Pancreas (tissue), 10 donors: ENCODE measurements around the gene BANP. TPM values are rescaled to one million over a fixed set of nuclear protein-coding genes. Genes with fewer than 3 reads are reported as not detected.
A peak's percentile ranks its signal among the peaks of the same experiment; 100 is the strongest.
"Not testable (repeated sequence)": the region's sequence is repeated elsewhere in the genome, so short reads cannot be mapped to it uniquely, and the experiment has no call there.

Experiments used
- ATAC-seq, 4 donors: fragments of 200-7000 bp; cut with Tn5 transposase; one replicate each; pipeline versions ENCODE4 v1.8.0 to v1.9.1; 2020; ENCODE audit warnings: mild to moderate bottlenecking in 4 of 4, moderate library complexity in 4 of 4
- DNase-seq, 6 donors: peaks; one replicate each; pipeline ENCODE4 v3.0.0-alpha.2; 2020
- FAIRE-seq: peaks from 2 replicates; lab custom pipeline; 2012; peaks lifted over from hg19 to GRCh38; lab: Jason Lieb, UNC
- H3K27ac ChIP-seq, 4 donors: fragments of 200-600 bp; sonication (generic); 1 replicate in 3 of 4; 2 replicates in 1 of 4; pipeline versions ENCODE4 v1.5.0 to v1.8.0; 2020
- H3K27me3 ChIP-seq, 4 donors: fragments of 200-600 bp; one replicate each; pipeline ENCODE4 v1.8.0; 2021
- H3K36me3 ChIP-seq, 3 donors: fragments of 200-600 bp; sonication (generic) in 1 of 3; one replicate each; pipeline versions ENCODE4 v1.5.0 to v1.8.0; 2020 to 2021
- H3K4me1 ChIP-seq, 3 donors: fragments of 200-600 bp; one replicate each; pipeline ENCODE4 v1.8.0; 2021
- H3K4me3 ChIP-seq, 4 donors: fragments of 200-600 bp; sonication (generic) in 2 of 4; one replicate each; pipeline versions ENCODE4 v1.5.0 to v1.8.0; 2020 to 2021
- H3K9me3 ChIP-seq, 4 donors: fragments of 200-600 bp; one replicate each; pipeline ENCODE4 v1.8.0; 2021
- WGBS, 2 donors: extraction: QIAGEN DNeasy Blood & Tissue Kit; methylation state at CpG; one replicate each; pipeline ENCODE4 v1.1.7; 2013; 5-methylcytosine and 5-hydroxymethylcytosine counted together
- intact Hi-C, 3 donors: fragments of 100-400 bp; cut with DNase I; formaldehyde crosslinking; loops; one replicate each; pipeline versions ENCODE4 v1.11.1 to v1.14.2; 2022
- polyA plus RNA-seq, 2 donors: library from polyadenylated mRNA; stranded (reverse); fragments of 200-250 nt; gene quantifications; one replicate each; pipeline ENCODE4 v1.2.3, GENCODE V29; 2013
- total RNA-seq, 6 donors: library from RNA; stranded (reverse); fragmentation: NEBNext Ultra II Directional in 4 of 6; extraction: Animal tissue kit (Norgen Biotek cat#: 25700) in 4 of 6; gene quantifications; one replicate each; pipeline versions ENCODE4 v1.2.1 to v1.2.4, GENCODE V29; 2021 to 2023
- TF ChIP-seq, protein P1 (sequence below), 4 donors: fragments of 200-600 bp; sonication (generic) in 3 of 4; IDR thresholded peaks; one replicate each; pipeline versions ENCODE4 v1.5.0 to v1.8.0; 2021; ENCODE audit warnings: antibody characterized with exemption in 4 of 4
- donor health status: healthy with polysubstance abuse.
- donor health status: DM: no; HTN: no; CAD: no; lungs with moderate emphysema.
- donor health status: DM: no; HTN: no; CAD: no.
- donor health status: control.
- donor health status: control.
- donor health status: Bipolar disorder and iron deficiency.
- donor health status: DM: yes; HTN: yes; CAD: no.
- donor health status: DM: no; HTN: no; CAD: no.
- donor health status: DM: no; HTN: no; CAD: no.
- donor health status: DM: yes; HTN: yes; CAD: no.

The BANP gene
- total and polyA plus RNA-seq, 8 donors: 6.1 to 17.8 (median 13.4) TPM

DNA sequence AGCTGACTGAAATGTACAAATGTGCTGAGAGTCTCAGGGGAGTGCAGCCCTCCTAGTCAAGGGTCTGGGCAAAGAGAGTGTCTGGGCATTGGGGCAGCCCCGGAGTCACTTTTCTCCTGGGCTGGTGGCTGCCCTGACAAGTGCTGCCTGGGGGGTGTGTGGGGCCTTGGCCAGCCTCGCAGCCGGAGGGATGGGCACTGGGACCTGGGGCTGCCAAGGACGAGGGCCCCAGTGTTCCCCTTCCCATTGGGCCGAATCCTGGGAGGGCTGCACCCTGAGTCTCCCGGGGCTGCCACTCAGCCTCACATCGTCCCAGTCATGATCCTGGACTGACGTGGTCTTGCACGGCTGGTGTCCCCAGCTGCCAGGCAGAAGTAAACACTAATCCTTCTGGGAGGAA, 132.3 kb downstream of the BANP start:
- ATAC-seq (no peak), DNase-seq (peak in 1 of 6 donors; percentile 23), FAIRE-seq (no peak)
- intact Hi-C loops: no loop called here
- WGBS, 2 donors: 89 to 92% methylated on average over 9 of the region's 9 CpGs
- TF ChIP-seq, protein P1, sequence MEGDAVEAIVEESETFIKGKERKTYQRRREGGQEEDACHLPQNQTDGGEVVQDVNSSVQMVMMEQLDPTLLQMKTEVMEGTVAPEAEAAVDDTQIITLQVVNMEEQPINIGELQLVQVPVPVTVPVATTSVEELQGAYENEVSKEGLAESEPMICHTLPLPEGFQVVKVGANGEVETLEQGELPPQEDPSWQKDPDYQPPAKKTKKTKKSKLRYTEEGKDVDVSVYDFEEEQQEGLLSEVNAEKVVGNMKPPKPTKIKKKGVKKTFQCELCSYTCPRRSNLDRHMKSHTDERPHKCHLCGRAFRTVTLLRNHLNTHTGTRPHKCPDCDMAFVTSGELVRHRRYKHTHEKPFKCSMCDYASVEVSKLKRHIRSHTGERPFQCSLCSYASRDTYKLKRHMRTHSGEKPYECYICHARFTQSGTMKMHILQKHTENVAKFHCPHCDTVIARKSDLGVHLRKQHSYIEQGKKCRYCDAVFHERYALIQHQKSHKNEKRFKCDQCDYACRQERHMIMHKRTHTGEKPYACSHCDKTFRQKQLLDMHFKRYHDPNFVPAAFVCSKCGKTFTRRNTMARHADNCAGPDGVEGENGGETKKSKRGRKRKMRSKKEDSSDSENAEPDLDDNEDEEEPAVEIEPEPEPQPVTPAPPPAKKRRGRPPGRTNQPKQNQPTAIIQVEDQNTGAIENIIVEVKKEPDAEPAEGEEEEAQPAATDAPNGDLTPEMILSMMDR (IDR thresholded peaks at IDR 0.05): no peak
- H3K36me3 ChIP-seq: peaks cover 0 to 8% (median 0%) of the 10 kb centered on the region in 3 donors
- H3K4me3 ChIP-seq: no peak overlapping the region
- H3K9me3 ChIP-seq: no peaks in the 10 kb centered on the region
- H3K27ac ChIP-seq: no peak overlapping the region
- H3K27me3 ChIP-seq: no peaks in the 10 kb centered on the region
- no peaks in the 10 kb centered on the region for H3K4me1 ChIP-seq

DNA sequence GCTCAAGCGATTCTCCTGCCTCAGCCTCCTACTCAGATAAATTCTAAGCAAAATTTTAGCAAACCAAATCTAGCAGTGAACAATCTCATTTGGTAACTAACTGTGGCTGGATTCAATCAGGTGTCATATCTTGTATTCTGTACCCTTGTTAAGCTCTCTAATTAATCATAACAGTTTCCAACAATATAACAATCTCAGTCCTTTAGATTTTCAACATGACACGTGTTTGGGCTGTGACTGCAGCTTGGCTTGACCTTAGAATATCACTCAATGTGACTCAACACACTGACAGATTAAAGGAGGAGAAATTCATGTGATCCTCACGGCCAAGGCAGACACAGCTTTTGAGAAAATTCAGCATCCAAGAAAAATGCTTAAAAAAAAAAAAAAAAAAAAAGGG, 133.6 kb downstream of the BANP start:
- intact Hi-C loops: no loop called here
- Histone ChIP-seq H3K9me3 (no peaks in the 10 kb centered on the region), H3K27me3 (no peaks in the 10 kb centered on the region), H3K27ac (no peak overlapping the region), H3K4me3 (no peak overlapping the region), H3K4me1 (no peaks in the 10 kb centered on the region), H3K36me3 (peaks cover 0 to 8% (median 0%) of the 10 kb centered on the region in 3 donors)
- TF ChIP-seq, protein P1 (IDR thresholded peaks at IDR 0.05): no peak
- FAIRE-seq: no peak
- WGBS, 2 donors: 74% methylated on average over 3 of the region's 3 CpGs
- no peak for DNase-seq
- ATAC-seq: no peak

DNA sequence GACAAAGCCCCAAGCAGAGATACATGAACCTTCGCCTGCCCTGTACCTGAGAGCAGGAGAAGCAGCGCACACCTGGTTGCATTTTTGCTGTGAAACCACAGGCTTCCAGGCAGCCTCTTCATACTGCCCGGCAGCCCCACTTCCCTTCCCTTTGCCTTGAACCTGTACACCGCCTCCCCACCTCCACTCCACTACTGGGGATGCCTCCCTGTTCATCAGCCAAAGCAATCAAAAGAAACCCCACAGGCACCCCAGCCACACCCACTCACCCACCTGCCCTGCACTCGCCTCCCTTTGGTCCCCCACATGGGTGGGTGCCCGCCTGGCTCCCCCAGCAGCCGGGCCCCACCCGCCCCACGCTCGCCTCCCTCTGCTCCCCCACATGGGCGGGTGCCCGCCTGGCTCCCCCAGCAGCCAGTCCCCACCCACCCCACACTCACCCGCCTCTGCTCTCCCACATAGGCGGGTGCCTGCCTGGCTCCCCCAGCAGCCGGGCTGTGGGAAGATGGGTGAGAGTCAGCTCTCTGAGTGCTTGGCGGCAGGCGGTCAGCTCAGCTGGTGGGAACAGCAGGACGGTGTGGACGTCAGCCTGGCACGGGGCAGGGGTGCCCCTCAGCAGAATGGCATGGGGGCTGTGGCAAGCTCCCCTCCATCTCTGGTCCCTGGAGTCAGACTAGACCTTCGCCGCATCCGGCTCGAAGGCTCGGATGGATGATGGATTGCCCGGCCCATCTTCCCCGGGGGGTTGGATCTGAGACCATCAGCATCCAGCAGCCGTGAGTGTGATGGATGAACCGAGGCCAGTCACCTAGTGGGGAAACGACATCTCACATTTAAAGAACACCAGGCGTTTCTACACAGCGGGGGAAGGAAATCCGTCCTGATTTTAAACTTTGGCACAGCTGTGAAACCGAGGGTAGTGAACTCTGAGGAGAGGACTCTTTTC, 135.6 kb downstream of the BANP start:
- intact Hi-C loops: no loop called here
- Histone ChIP-seq H3K36me3 (peaks cover 0 to 8% (median 0%) of the 10 kb centered on the region in 3 donors), H3K27me3 (no peaks in the 10 kb centered on the region), H3K4me1 (no peaks in the 10 kb centered on the region), H3K4me3 (no peak overlapping the region), H3K9me3 (no peaks in the 10 kb centered on the region), H3K27ac (no peak overlapping the region)
- TF ChIP-seq, protein P1 (IDR thresholded peaks at IDR 0.05): no peak
- FAIRE-seq: no peak
- no peak for ATAC-seq
- peak in 1 of 6 donors; percentile 57 for DNase-seq
- WGBS, 2 donors: 82 to 86% methylated on average over 29 to 34 of the region's 34 CpGs

DNA sequence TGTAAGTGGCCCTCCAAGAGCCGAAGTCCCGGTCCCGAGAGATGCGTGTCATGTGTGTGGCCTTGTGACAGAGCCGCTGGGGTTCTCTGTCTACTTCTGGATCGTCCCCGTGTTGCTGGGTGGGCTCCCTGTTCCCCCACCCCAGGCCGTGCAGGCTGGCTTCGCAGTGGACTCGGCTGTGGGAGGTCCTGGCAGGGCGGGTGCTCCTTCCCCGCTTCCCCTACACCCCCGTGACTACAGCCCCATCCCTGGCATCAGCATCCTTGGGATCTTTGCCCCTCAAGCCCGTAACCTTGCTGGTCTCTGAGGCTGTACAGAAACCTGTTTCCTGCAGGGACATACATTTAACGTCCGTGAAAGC, 136.3 kb downstream of the BANP start:
- FAIRE-seq: no peak
- H3K4me3 ChIP-seq: no peak overlapping the region
- intact Hi-C loops: no loop called here
- H3K4me1 ChIP-seq: no peaks in the 10 kb centered on the region
- H3K36me3 ChIP-seq: peaks cover 0 to 5% (median 0%) of the 10 kb centered on the region in 3 donors
- no peak overlapping the region for H3K27ac ChIP-seq
- TF ChIP-seq, protein P1 (IDR thresholded peaks at IDR 0.05): no peak
- ATAC-seq: no peak
- no peaks in the 10 kb centered on the region for H3K9me3 ChIP-seq
- H3K27me3 ChIP-seq: no peaks in the 10 kb centered on the region
- whole genome bisulfite sequencing, 2 donors: 76 to 84% methylated on average over 16 of the region's 16 CpGs
- DNase-seq: peak in 1 of 6 donors; percentile 38

DNA sequence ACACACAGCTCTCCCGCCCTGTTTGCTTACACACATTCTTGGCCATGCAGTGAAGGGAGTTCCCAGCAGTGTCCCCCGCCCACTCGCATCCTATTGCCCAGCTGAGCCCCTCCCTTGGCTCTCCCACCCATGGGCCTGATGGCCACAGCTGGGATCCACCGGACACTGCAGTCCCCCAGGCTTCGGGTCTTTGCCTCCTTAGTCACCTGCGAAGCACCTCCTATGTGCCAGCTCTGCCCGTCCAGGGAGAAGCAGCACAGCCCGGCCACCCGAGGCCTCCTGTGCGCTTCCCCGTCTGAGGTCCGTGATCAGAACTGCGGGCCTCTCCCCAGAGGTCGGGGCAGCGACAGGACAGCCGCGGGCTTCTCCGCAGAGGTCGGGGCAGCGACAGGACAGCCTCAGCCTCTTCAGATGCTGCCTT, 136.9 kb downstream of the BANP start:
- intact Hi-C loops: no loop called here
- 69 to 77% methylated on average over 19 to 20 of the region's 20 CpGs for WGBS, 2 donors

DNA sequence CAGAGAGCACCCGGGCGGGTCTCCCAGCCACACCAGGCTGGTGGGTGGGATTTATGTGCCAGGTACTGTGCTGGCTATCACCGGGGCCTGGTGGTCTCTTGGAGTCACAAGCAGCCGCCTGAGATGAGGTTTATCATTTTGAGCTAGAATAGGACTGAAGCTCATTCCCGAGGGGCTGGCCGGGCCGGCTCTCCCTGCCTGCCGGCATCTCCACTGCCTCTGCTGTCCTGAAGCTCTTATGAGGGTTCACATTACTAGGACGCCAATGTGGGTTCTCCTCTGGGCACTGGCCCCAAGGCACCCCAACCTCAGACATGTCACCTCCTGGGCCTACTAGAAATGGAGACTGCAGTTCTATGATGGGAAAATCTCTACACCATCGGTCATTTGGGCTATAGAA, 137.4 kb downstream of the BANP start:
- H3K27ac ChIP-seq, H3K4me1 ChIP-seq, intact Hi-C loops, H3K27me3 ChIP-seq, H3K9me3 ChIP-seq, ATAC-seq, FAIRE-seq, H3K4me3 ChIP-seq, H3K36me3 ChIP-seq: not testable (repeated sequence)
- peak in 1 of 6 donors; percentile 25 for DNase-seq
- WGBS, 2 donors: 67 to 79% methylated on average over 10 of the region's 10 CpGs

More for the DNA sequence above, 136.9 kb downstream of the BANP start:
- Histone ChIP-seq H3K36me3 (no peaks in the 10 kb centered on the region), H3K4me1 (no peaks in the 10 kb centered on the region), H3K27ac (no peak overlapping the region), H3K4me3 (no peak overlapping the region), H3K27me3 (no peaks in the 10 kb centered on the region), H3K9me3 (no peaks in the 10 kb centered on the region)
- ATAC-seq (no peak), DNase-seq (peak in 1 of 6 donors; percentile 65), FAIRE-seq (no peak)
- TF ChIP-seq, protein P1 (IDR thresholded peaks at IDR 0.05): no peak

DNA sequence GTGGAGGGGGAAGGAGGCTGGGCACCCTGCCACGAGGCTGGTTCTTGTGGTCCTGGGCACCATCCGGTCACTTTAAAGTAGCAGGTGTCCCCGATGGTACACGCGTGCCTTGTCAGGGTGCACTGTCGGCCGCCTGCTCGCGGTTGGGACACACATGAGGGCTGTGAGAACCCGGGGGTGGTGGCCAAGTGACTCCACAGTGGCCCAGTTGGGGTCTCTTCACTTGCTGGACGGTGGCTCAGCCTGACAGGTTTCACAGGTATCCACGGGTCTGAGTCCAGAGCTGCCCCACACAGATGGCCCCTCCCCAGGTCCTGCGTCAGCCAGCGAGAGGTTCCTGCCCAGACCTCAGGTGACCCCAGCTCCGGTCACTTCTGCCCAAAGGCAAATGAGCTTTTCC, 137.8 kb downstream of the BANP start:
- intact Hi-C loops, H3K27ac ChIP-seq, ATAC-seq, H3K4me1 ChIP-seq, FAIRE-seq, H3K9me3 ChIP-seq, H3K27me3 ChIP-seq, H3K36me3 ChIP-seq, H3K4me3 ChIP-seq: not testable (repeated sequence)
- DNase-seq: peak in 1 of 6 donors; percentile 20
- WGBS, 2 donors: 77 to 80% methylated on average over 15 of the region's 15 CpGs
